GM12873 (cell line): ENCODE data around the gene NAALADL2.

Source experiments
- CTCF ChIP-seq: IDR thresholded peaks from 2 replicates; pipeline ENCODE4 v1.5.1; 2012; ENCODE audit warnings: low read depth, mild to moderate bottlenecking, moderate library complexity, low read length, control low read depth; ENCODE audit not compliant: insufficient read depth; ENCODE audit errors: missing control alignments

The NAALADL2 gene

GRCh38 chr3:174862101-174862500, 3.0 kb downstream of the NAALADL2 start:
- peak; percentile 24 for TF ChIP-seq CTCF

GRCh38 chr3:174862666-174863065, 3.5 kb downstream of the NAALADL2 start:
- TF ChIP-seq CTCF = no peak

GRCh38 chr3:174863488-174863887, 4.4 kb downstream of the NAALADL2 start:
- no peak for TF ChIP-seq CTCF

- no peak for TF ChIP-seq CTCF
Observed at GRCh38 chr3:174869448-174869847, 10.3 kb downstream of the NAALADL2 start.

GRCh38 chr3:174873832-174874657, 14.9 kb downstream of the NAALADL2 start:
- TF ChIP-seq CTCF = no peak

GRCh38 chr3:174882789-174883188, 23.7 kb downstream of the NAALADL2 start:
- no peak for TF ChIP-seq CTCF

- no peak for TF ChIP-seq CTCF
Observed at GRCh38 chr3:174883881-174884675, 24.9 kb downstream of the NAALADL2 start.
